ENCODE measurements around the gene PTDSS2. TPM values are rescaled to one million over a fixed set of nuclear protein-coding genes. Genes with fewer than 3 reads are reported as not detected.

Gene PTDSS2
- total RNA-seq, 4 donors from 2014 or later = 33.0 to 45.2 (median 39.0) TPM

DNA sequence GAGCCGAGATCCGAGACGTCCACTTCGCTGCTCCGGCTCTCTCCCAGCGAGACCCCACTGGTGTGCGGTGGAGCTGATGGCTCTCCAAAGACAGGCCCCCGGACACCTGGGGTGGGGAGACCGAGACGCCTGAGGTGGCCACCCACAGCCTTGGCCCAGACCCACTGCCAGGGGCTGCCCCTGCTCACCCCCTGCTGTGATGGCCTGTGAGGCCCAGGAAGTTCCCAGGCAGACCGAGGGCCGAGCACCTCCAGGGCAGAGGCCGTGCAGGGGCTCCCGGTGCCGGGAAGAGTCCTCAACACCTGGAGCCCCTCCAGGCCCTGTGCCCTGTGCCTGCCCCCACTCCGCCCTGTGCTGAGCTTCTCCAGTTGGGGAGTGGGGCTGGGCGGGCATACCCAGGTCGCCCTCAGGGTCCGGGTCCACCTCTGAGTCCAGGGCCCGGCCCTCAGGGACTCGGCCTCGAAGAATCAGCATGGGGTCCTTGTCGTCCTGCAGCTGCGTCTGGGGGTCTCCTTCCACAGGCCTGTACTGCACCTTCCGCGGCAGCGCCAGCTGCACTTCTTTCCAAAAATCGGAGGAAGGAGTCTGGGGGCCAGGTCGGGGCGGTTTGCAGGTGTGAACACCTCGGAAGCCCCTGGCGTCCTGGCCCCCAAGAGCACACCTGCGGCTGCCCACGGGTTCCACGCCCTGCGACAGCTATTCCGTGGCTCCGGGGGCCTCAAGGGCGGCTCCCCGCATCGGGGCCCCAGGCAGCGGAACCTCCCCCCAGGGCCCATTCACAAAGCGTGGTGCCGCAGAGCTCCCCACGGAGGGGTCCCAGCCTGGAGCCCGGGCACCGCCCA is 43.9 kb upstream of the PTDSS2 start:
- TF ChIP-seq, protein P1, sequence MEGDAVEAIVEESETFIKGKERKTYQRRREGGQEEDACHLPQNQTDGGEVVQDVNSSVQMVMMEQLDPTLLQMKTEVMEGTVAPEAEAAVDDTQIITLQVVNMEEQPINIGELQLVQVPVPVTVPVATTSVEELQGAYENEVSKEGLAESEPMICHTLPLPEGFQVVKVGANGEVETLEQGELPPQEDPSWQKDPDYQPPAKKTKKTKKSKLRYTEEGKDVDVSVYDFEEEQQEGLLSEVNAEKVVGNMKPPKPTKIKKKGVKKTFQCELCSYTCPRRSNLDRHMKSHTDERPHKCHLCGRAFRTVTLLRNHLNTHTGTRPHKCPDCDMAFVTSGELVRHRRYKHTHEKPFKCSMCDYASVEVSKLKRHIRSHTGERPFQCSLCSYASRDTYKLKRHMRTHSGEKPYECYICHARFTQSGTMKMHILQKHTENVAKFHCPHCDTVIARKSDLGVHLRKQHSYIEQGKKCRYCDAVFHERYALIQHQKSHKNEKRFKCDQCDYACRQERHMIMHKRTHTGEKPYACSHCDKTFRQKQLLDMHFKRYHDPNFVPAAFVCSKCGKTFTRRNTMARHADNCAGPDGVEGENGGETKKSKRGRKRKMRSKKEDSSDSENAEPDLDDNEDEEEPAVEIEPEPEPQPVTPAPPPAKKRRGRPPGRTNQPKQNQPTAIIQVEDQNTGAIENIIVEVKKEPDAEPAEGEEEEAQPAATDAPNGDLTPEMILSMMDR (IDR thresholded peaks at IDR 0.05) = no peak
- DNase-seq (ENCODE audit: low spot score) (no peak), ATAC-seq (ENCODE audit: low FRiP score) (no peak)

DNA sequence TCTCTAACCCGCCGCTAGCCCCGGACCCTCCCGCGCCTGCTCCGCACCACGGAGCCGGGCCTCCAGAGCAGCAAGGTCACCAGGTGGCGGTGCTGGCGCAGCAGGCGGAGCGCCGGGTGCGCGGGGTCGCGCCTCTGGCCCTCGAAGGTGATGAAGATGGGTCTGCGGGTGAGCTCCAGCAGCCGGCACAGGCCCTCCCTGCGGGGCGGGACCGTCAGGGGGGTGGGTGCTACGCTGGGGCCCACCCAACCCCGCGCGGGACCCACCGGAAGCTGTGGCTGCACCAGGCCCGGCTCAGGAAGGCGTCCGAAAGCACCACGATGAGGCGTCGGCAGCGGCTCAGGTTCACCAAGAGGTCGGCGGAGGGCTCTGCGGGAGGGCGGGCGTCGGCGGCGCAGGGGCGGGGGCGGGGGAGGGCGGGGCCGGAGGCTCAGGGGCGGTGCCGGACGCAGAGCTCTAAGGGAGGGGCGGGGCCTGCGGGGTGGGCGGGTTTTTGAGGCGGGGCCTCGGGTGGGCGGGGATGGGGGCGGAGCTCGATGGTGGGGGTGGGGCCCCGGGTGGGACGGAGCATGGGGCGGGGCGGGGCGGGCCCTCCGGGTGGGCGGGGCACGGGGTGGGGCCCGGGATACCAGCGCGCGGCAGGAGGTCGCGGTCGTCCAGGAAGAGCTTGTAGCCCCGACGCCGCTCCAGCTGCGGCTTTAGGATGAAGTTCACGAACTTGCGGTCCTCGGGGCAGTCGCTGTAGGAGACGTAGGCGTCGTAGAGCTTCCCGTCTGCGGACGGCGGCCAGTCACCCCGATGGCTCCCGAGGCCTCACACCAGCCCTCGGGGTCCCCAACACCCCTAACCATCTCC is 43.1 kb upstream of the PTDSS2 start:
- no peak for DNase-seq (ENCODE audit: low spot score)
- TF ChIP-seq, protein P1 (IDR thresholded peaks at IDR 0.05) = no peak
- peak; percentile 37 for ATAC-seq (ENCODE audit: low FRiP score)

DNA sequence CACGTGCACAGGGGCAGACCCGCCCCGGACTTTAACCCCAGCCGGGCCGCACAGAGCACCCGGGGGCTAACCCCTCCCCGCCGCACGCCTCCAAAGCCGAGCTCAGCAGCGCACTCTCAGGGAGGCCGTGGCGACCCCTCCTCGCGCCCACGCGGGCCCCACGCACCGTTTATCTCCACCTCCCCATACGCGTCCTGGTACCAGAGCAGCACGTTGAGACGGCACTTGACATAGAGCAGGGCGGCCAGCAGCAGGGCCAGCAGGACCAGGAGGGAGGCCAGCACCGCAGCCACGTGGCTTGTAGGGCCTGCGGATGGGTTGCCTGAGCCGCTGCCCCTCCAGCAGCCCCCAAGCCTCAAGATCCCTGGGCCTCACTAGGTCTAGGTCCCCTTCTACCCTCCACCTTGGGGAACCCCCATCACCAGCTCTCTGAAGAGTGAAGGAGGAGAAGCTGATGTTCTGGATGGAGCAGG is 42.4 kb upstream of the PTDSS2 start:
- no peak for DNase-seq (ENCODE audit: low spot score)
- peak; percentile 14 for ATAC-seq (ENCODE audit: low FRiP score)
- TF ChIP-seq, protein P1 (IDR thresholded peaks at IDR 0.05) = no peak

DNA sequence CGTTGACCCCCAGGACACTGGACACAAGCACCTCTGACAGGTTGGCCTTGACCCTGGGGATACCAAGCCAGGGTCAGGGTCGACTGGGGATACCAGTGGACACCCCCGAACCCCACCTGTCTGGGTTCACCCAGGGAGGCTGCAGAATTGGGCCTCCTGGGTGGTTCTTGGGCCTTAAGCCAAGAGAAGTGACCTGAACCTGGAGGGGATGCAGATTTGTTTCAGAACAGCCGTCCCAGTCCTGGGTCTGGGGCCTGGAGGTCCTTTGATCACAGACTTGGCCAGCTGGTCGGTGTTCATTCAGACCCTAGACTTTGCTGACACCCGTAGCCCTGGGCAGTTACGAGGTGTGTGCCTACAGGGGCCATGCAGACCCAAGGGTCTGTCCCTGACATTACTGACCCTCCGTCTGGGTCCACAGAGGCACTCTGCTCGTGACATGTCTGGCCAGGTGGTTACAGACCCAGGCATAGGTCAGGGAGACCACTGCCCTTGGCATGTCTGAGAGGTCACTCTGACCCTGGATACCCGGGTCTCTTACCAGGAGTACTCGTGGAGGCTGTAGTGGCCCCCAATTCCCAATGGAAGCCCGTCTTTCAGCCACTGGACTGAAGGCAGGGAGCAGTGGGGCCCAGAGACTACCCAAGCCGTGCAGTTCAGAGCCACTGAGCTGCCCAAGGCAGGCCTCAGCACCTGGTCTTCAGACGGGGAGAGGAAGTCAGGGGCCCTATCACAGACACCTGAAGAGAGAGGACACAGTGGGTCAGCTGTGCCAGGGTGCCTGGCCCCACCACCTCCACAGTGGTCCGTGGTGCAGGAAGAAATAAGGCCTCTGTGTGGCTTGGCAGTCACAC is 41.7 kb upstream of the PTDSS2 start:
- TF ChIP-seq, protein P1 (IDR thresholded peaks at IDR 0.05) = no peak
- ATAC-seq (ENCODE audit: low FRiP score) (no peak), DNase-seq (ENCODE audit: low spot score) (no peak)

DNA sequence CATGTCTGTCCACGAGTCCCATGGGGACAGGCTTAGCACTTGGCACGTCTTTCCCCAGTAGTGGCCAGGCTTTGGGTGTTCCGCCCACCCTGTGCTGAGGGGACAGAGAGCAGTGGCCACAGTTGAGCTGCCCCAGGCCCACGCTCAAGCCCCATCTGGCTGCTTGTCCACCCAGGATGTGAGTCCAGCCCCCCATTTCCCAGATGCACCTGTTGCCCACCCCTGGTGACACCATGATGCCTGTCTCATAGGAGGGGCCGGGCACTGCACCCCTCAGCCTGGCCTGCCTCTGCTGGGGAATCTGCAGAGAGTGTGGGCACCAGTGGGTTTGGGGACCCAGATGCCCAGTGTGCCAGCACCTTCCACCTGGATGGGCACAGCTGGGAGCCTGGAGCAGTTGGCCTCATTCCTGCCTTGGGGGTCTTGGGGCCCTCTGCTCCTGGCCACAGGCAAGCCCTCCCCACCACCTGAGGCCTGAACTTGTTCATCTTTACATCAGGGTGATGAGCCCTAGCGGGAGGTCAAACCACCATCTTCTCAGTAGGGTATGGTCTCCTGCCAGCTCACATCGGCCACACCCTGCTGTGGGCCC is 41.0 kb upstream of the PTDSS2 start:
- TF ChIP-seq, protein P1 (IDR thresholded peaks at IDR 0.05) = no peak
- no peak for DNase-seq (ENCODE audit: low spot score)

More for the DNA sequence above, 41.0 kb upstream of the PTDSS2 start:
- no peak for ATAC-seq (ENCODE audit: low FRiP score)
